Type B pancreatic cell (in vitro differentiated cells): ENCODE data around the gene SMAD9. TPM values are rescaled to one million over a fixed set of nuclear protein-coding genes. Genes with fewer than 3 reads are reported as not detected.

Source experiments
- DNase-seq: peaks from one replicate; pipeline ENCODE4 v3.0.0; 2021; ENCODE audit warnings: mixed read lengths; ENCODE audit not compliant: unreplicated experiment; ENCODE audit errors: extremely low spot score
- H3K27ac Mint-ChIP-seq: 2 replicates; pipeline ENCODE4 v1.8.0; 2021; ENCODE audit warnings: mild to moderate bottlenecking, mixed read lengths
- H3K27me3 Mint-ChIP-seq: 2 replicates; pipeline ENCODE4 v1.8.0; 2021; ENCODE audit warnings: mixed read lengths
- H3K36me3 Mint-ChIP-seq: 2 replicates; pipeline ENCODE4 v1.8.0; 2021; ENCODE audit warnings: mixed read lengths
- H3K4me1 Mint-ChIP-seq: one replicate; pipeline ENCODE4 v1.8.0; 2021; ENCODE audit warnings: mixed read lengths; ENCODE audit not compliant: unreplicated experiment
- H3K4me3 Mint-ChIP-seq: 2 replicates; pipeline ENCODE4 v1.8.0; 2021; ENCODE audit warnings: mild to moderate bottlenecking, mixed read lengths
- H3K9me3 Mint-ChIP-seq: 2 replicates; pipeline ENCODE4 v1.8.0; 2021; ENCODE audit warnings: mixed read lengths
- total RNA-seq: library from RNA; stranded (reverse); gene quantifications from 2 replicates; pipeline ENCODE4 v1.2.1, GENCODE V29; 2021; ENCODE audit warnings: low replicate concordance
- TF ChIP-seq, protein P1 (sequence below): fragments of 200-600 bp; sonication (generic); conservative IDR thresholded peaks from 2 replicates; pipeline ENCODE4 v1.5.0; 2021; ENCODE audit warnings: antibody characterized with exemption, mild to moderate bottlenecking

SMAD9 gene
- total RNA-seq, 1 donor from 2014 or later, result 19.7 TPM

DNA sequence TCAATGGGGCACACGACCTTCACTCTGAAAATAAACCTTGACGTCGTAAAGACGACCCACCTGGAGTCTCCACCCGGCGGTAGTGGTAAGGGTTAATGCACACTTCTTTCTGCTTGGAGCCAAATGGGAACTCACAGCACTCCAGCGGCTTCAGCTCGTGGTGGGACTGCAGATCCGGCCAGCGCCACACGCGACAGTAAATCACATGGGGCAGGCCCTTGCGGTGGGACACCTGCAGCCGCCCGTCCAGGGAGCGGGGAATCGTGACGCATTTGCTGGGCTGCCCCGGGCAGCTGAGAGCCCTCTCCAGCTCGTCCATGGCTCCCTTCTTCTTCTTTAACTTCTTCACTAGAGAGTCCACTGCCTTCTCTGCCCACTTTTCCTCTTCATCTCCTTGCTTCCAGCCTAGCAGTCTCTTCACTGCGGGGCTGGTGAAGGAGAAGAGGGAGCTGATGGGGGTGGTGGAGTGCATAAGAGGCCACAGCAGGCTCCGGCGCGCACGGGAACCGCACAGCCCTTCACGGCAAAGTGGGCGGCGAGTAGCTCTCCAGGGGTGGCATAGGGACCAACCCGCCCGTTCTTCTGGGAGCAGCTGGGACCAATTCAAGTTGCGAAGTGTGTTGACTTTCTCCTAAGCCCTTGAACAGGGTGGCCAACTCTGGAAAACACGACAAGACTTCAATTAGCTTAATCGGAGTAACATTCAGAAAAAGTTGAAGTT is 40.7 kb downstream of the SMAD9 start:
- Mint-ChIP-seq H3K27ac (no peak overlapping the region), H3K27me3 (no peaks in the 10 kb centered on the region), H3K9me3 (no peaks in the 10 kb centered on the region), H3K4me1 (peaks cover 16% of the 10 kb centered on the region), H3K36me3 (peaks cover 10% of the 10 kb centered on the region), H3K4me3 (no peak overlapping the region)
- TF ChIP-seq, protein P1, sequence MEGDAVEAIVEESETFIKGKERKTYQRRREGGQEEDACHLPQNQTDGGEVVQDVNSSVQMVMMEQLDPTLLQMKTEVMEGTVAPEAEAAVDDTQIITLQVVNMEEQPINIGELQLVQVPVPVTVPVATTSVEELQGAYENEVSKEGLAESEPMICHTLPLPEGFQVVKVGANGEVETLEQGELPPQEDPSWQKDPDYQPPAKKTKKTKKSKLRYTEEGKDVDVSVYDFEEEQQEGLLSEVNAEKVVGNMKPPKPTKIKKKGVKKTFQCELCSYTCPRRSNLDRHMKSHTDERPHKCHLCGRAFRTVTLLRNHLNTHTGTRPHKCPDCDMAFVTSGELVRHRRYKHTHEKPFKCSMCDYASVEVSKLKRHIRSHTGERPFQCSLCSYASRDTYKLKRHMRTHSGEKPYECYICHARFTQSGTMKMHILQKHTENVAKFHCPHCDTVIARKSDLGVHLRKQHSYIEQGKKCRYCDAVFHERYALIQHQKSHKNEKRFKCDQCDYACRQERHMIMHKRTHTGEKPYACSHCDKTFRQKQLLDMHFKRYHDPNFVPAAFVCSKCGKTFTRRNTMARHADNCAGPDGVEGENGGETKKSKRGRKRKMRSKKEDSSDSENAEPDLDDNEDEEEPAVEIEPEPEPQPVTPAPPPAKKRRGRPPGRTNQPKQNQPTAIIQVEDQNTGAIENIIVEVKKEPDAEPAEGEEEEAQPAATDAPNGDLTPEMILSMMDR, result no peak
- no peak for DNase-seq

DNA sequence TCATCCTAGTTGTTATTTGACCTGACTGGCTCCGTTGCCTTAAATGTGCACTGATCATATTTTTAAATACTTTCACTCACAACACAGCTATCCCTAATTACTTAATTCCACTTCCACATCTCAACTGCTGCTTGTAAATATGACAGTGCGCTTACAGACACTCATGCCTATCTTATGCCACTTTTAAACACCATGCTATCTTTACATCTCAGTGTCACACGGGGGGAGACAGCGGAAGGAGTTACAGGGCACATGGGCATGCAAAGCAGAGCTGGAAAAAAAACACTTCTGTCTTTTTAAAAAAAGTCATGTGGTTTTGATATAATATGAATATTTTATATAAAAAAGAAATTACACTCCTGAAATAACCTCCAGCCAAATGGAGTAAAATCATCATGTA is 44.1 kb downstream of the SMAD9 start:
- Mint-ChIP-seq H3K4me3 (no peak overlapping the region), H3K27ac (no peak overlapping the region), H3K36me3 (peaks cover 14% of the 10 kb centered on the region), H3K4me1 (peaks cover 8% of the 10 kb centered on the region), H3K9me3 (no peaks in the 10 kb centered on the region), H3K27me3 (no peaks in the 10 kb centered on the region)
- TF ChIP-seq, protein P1, result no peak
- no peak for DNase-seq

DNA sequence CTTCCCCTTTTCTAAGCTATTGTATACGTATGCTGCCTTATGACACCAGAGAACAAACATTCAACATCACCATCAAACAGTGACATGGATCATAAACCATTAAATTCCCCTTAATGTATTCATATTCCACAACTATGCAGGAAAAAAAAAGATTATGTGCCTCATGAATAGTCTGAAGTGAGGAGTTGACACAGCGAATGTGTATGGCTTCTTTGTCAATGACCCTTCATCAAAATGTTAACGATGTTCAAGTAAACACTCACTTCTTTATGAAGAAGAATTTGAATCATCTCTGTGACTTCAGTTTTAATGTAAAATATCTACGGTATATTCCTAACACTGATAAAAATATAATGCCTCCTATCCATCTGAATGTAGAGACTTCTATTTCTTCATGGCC is 44.6 kb downstream of the SMAD9 start:
- TF ChIP-seq, protein P1, result no peak

DNA sequence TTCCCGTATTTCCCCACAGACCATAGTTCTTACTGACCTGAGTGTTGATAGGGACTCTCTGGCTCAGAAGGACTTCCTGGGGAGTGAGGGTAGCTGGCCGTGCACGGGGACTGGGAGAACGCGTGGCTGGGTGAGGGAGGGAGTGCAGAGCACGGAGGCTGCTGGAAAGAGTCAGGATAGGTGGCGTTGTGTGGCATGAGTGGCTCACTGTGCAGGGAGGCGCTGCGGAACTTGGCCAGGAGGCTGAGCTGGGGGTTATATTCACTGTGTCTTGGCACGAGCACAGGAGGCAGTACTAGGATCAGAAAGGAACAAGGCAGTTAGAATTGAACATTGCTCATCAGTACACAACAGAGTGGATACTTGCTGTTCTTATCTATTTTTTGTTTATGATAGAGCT is 47.4 kb downstream of the SMAD9 start:
- Mint-ChIP-seq H3K27ac (no peak overlapping the region), H3K4me1 (peaks cover 13% of the 10 kb centered on the region), H3K27me3 (no peaks in the 10 kb centered on the region), H3K9me3 (no peaks in the 10 kb centered on the region), H3K4me3 (no peak overlapping the region), H3K36me3 (peaks cover 13% of the 10 kb centered on the region)
- TF ChIP-seq, protein P1, result no peak
- DNase-seq, result no peak

More for the DNA sequence above, 44.6 kb downstream of the SMAD9 start:
- no peaks in the 10 kb centered on the region for H3K9me3 Mint-ChIP-seq
- no peaks in the 10 kb centered on the region for H3K27me3 Mint-ChIP-seq
- H3K36me3 Mint-ChIP-seq, result peaks cover 14% of the 10 kb centered on the region
- H3K27ac Mint-ChIP-seq, result no peak overlapping the region
- no peak for DNase-seq
- H3K4me1 Mint-ChIP-seq, result peaks cover 9% of the 10 kb centered on the region
- no peak overlapping the region for H3K4me3 Mint-ChIP-seq

DNA sequence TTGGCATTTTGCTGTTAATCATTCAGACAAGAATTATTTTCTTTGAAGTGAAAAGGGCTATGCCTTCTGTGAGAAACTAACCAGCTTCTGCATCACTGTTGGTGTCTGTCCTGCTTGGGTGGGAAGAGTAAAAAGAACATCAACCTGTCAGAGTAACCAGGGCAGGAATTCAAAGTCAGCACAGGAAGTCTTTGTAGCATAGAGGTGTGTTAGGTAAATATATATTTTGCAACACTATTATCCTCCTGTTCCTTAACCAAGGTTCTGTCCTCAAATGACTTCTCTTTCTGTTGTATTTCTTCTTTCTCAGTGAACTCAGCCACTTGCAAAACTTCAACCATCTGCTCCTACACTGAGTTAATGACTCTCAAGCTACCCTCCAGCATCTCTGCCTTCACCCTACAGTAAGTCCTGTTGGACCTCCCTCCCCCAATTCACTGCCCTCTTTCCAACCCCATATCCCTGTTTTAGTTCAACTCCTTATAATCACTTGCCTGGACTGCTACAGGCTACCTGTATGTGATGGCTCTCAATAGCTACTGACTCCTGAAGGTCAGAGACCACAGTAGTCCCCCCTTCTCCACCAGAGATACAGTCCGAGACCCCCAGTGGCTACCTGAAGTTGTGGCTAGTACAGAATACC is 49.9 kb downstream of the SMAD9 start:
- peak overlapping the region; percentile 12 for H3K4me3 Mint-ChIP-seq
- H3K4me1 Mint-ChIP-seq, result peaks cover 9% of the 10 kb centered on the region
- peaks cover 16% of the 10 kb centered on the region for H3K36me3 Mint-ChIP-seq
- DNase-seq, result no peak
- no peaks in the 10 kb centered on the region for H3K27me3 Mint-ChIP-seq
- H3K9me3 Mint-ChIP-seq, result no peaks in the 10 kb centered on the region
- TF ChIP-seq, protein P1, result no peak
- H3K27ac Mint-ChIP-seq, result peak overlapping the region; percentile 91
